GM23338 (cell line): ENCODE data around the gene TAF15. TPM values are rescaled to one million over a fixed set of nuclear protein-coding genes. Genes with fewer than 3 reads are reported as not detected.
A peak's percentile ranks its signal among the peaks of the same experiment; 100 is the strongest.

Source experiments
- ATAC-seq: fragments of 200-7000 bp; cut with Tn5 transposase; 3 replicates; pipeline ENCODE4 v1.9.1; 2020
- DNase-seq: peaks from one replicate; pipeline ENCODE4 v3.0.0-alpha.2; 2015; ENCODE audit warnings: low spot score
- H2AFZ ChIP-seq: fragments of 200-600 bp; sonication (generic); 2 replicates; pipeline ENCODE4 v1.8.0; 2016; ENCODE audit warnings: antibody characterized with exemption, mild to moderate bottlenecking, moderate library complexity
- H3F3A ChIP-seq: fragments of 200-600 bp; sonication (generic); replicated peaks from 2 replicates; pipeline ENCODE4 v1.8.0; 2017; ENCODE audit warnings: antibody characterized with exemption, mixed run types, low read depth
- H3K27ac ChIP-seq: fragments of 200-600 bp; sonication (generic); 2 replicates; pipeline ENCODE4 v1.6.1; 2016; ENCODE audit warnings: low read depth
- H3K27me3 ChIP-seq: fragments of 200-600 bp; sonication (generic); 2 replicates; pipeline ENCODE4 v1.8.0; 2016; ENCODE audit warnings: mild to moderate bottlenecking, mixed run types, moderate library complexity; ENCODE audit not compliant: insufficient read depth
- H3K36me3 ChIP-seq: fragments of 200-600 bp; sonication (generic); 2 replicates; pipeline ENCODE4 v1.8.0; 2016; ENCODE audit warnings: mild to moderate bottlenecking; ENCODE audit not compliant: insufficient read depth
- H3K4me1 ChIP-seq: fragments of 200-600 bp; sonication (generic); 2 replicates; pipeline ENCODE4 v1.8.0; 2016; ENCODE audit warnings: mild to moderate bottlenecking, moderate library complexity; ENCODE audit not compliant: insufficient read depth
- H3K4me2 ChIP-seq: fragments of 200-600 bp; sonication (generic); 2 replicates; pipeline ENCODE4 v1.7.1; 2017; ENCODE audit warnings: mixed run types
- H3K4me3 ChIP-seq: fragments of 200-600 bp; sonication (generic); 2 replicates; pipeline ENCODE4 v1.6.1; 2016; ENCODE audit warnings: mixed run types
- H3K79me2 ChIP-seq: fragments of 200-600 bp; sonication (generic); replicated peaks from 2 replicates; pipeline ENCODE4 v1.8.0; 2017; ENCODE audit warnings: mild to moderate bottlenecking; ENCODE audit not compliant: insufficient read depth
- H3K9me2 ChIP-seq: fragments of 200-600 bp; sonication (generic); 2 replicates; pipeline ENCODE4 v1.8.0; 2017; ENCODE audit not compliant: insufficient read depth
- H4K20me1 ChIP-seq: fragments of 200-600 bp; sonication (generic); replicated peaks from 2 replicates; pipeline ENCODE4 v1.8.0; 2017; ENCODE audit warnings: mild to moderate bottlenecking; ENCODE audit not compliant: insufficient read depth
- H3K27ac Mint-ChIP-seq: 2 replicates; pipeline ENCODE4 v1.8.0; 2020; ENCODE audit warnings: inconsistent platforms, mild to moderate bottlenecking, moderate library complexity, mixed read lengths
- H3K27me3 Mint-ChIP-seq: 3 replicates; pipeline ENCODE4 v1.8.0; 2022; ENCODE audit warnings: low read depth, mild to moderate bottlenecking, moderate library complexity, mixed read lengths, inconsistent platforms; ENCODE audit not compliant: insufficient read depth, poor library complexity
- H3K36me3 Mint-ChIP-seq: 3 replicates; pipeline ENCODE4 v1.8.0; 2021; ENCODE audit warnings: low read depth, mild to moderate bottlenecking, inconsistent platforms, moderate library complexity, mixed read lengths
- H3K4me1 Mint-ChIP-seq: 3 replicates; pipeline ENCODE4 v1.8.0; 2020; ENCODE audit warnings: mild to moderate bottlenecking, inconsistent platforms, mixed read lengths
- H3K4me3 Mint-ChIP-seq: 3 replicates; pipeline ENCODE4 v1.8.0; 2021; ENCODE audit warnings: moderate library complexity, mild to moderate bottlenecking, inconsistent platforms, mixed read lengths
- H3K9me3 Mint-ChIP-seq: 3 replicates; pipeline ENCODE4 v1.8.0; 2020; ENCODE audit warnings: moderate library complexity, mild to moderate bottlenecking, inconsistent platforms, mixed read lengths
- CREB1 ChIP-seq: fragments of 250-450 bp; sonication (Bioruptor Pico); IDR thresholded peaks from 2 replicates; pipeline ENCODE4 v1.5.0; 2020; ENCODE audit warnings: low read depth, mild to moderate bottlenecking, moderate library complexity
- CTCF ChIP-seq, 2 experiments: fragments of 200-600 bp in 1 of 2; sonication (generic) in 1 of 2; conservative IDR thresholded peaks; 2 replicates each; pipeline versions ENCODE4 v1.5.1 to v1.6.1; 2016 to 2017; ENCODE audit warnings: antibody characterized with exemption in 2 of 2, low read depth in 2 of 2, mild to moderate bottlenecking in 2 of 2, moderate library complexity in 1 of 2
- ETS1 ChIP-seq: IDR thresholded peaks from 2 replicates; pipeline ENCODE4 v1.6.1; 2016; ENCODE audit warnings: antibody characterized with exemption
- EZH2 ChIP-seq: fragments of 200-600 bp; sonication (generic); IDR thresholded peaks from one replicate; pipeline ENCODE4 v1.8.0; 2017; ENCODE audit warnings: antibody characterized with exemption, mild to moderate bottlenecking, low read depth; ENCODE audit not compliant: unreplicated experiment
- EZH2phosphoT487 ChIP-seq: fragments of 200-600 bp; sonication (generic); IDR thresholded peaks from one replicate; pipeline ENCODE4 v1.8.1; 2018; ENCODE audit warnings: antibody characterized with exemption; ENCODE audit not compliant: unreplicated experiment
- JUNB ChIP-seq: IDR thresholded peaks from one replicate; pipeline ENCODE4 v1.6.1; 2016; ENCODE audit warnings: antibody characterized with exemption; ENCODE audit not compliant: unreplicated experiment
- NANOG ChIP-seq: IDR thresholded peaks from 2 replicates; pipeline ENCODE4 v1.6.1; 2016; ENCODE audit warnings: antibody characterized with exemption, borderline replicate concordance
- POLR2AphosphoS5 ChIP-seq: IDR thresholded peaks from 2 replicates; pipeline ENCODE4 v1.6.1; 2016; ENCODE audit warnings: antibody characterized with exemption, low read depth
- REST ChIP-seq: IDR thresholded peaks from one replicate; pipeline ENCODE4 v1.6.1; 2018; ENCODE audit warnings: antibody characterized with exemption; ENCODE audit not compliant: unreplicated experiment
- STAT1 ChIP-seq: IDR thresholded peaks from one replicate; pipeline ENCODE4 v1.6.1; 2016; ENCODE audit warnings: antibody characterized with exemption; ENCODE audit not compliant: unreplicated experiment
- ZNF114 ChIP-seq: fragments of 250-450 bp; sonication (Bioruptor Pico); IDR thresholded peaks from 2 replicates; pipeline ENCODE4 v1.5.0; 2020; ENCODE audit warnings: mild to moderate bottlenecking, moderate library complexity
- ZNF331 ChIP-seq: fragments of 250-450 bp; sonication (Bioruptor Pico); IDR thresholded peaks from 2 replicates; pipeline ENCODE4 v1.5.0; 2020; ENCODE audit warnings: low read depth, mild to moderate bottlenecking, moderate library complexity
- ZNF462 ChIP-seq: fragments of 250-450 bp; sonication (Bioruptor Pico); IDR thresholded peaks from 2 replicates; pipeline ENCODE4 v1.5.0; 2020; ENCODE audit warnings: mild to moderate bottlenecking, moderate library complexity
- polyA plus RNA-seq: library from polyadenylated mRNA; unstranded; fragments of >200 nt; fragmentation: Nextera tagmentation; extraction: Ambion mirVana; gene quantifications from 2 replicates; pipeline ENCODE4 v1.2.1, GENCODE V29; 2016
- total RNA-seq: library from RNA; depleted of rRNA; stranded (reverse); fragments of >200 nt; shearing (Covaris generic); gene quantifications from 2 replicates; pipeline ENCODE4 v1.2.3, GENCODE V29; 2014

TAF15 gene
- total and polyA plus RNA-seq, 2 experiments from 2014 or later: 33.8 to 109 TPM

- Histone ChIP-seq H3K27ac (no peak overlapping the region), H4K20me1 (no peaks in the 10 kb centered on the region), H2AFZ (peak overlapping the region; percentile 59), H3K36me3 (no peaks in the 10 kb centered on the region), H3K4me1 (no peaks in the 10 kb centered on the region; the same call in 1 of the 2 replicates), H3K79me2 (no peaks in the 10 kb centered on the region), H3K9me2 (no peaks in the 10 kb centered on the region), H3K4me2 (no peak overlapping the region), H3K4me3 (no peak overlapping the region), H3F3A (no peaks in the 10 kb centered on the region), H3K27me3 (no peaks in the 10 kb centered on the region)
- TF ChIP-seq EZH2phosphoT487 (no peak), STAT1 (no peak), ZNF114 (CRISPR knock-in tag) (no peak), CREB1 (no peak), ETS1 (no peak), ZNF331 (no peak), ZNF462 (CRISPR knock-in tag) (no peak), NANOG (no peak), POLR2AphosphoS5 (no peak), JUNB (no peak), EZH2 (no peak), CTCF (conservative IDR thresholded peaks at IDR 0.05; ENCODE audit: low read depth in 2 of 2) (no peak), REST (no peak)
- peak; percentile 2 for DNase-seq
- Mint-ChIP-seq H3K27ac (no peak overlapping the region; the same call in 1 of the 2 replicates), H3K27me3 (no peaks in the 10 kb centered on the region), H3K4me1 (peaks cover 18% of the 10 kb centered on the region), H3K4me3 (no peak overlapping the region), H3K36me3 (no peaks in the 10 kb centered on the region), H3K9me3 (no peaks in the 10 kb centered on the region)
- ATAC-seq: no peak
These were observed 80.8 kb downstream of the TAF15 start for GRCh38 chr17:35889818-35890773.
